HuH-7 (cell line): ENCODE results near the gene TATDN2.
"Not testable (repeated sequence)": the region's sequence is repeated elsewhere in the genome, so short reads cannot be mapped to it uniquely, and the experiment has no call there.

Experiments
- DNase-seq: peaks from one replicate; pipeline ENCODE4 v3.0.0; 2011; ENCODE audit warnings: low spot score

Gene TATDN2

GRCh38 chr3:10238345-10239183 is 9.7 kb upstream of the TATDN2 start:
- DNase-seq = no peak

GRCh38 chr3:10240799-10241198 is 7.5 kb upstream of the TATDN2 start:
- no peak for DNase-seq

DNA sequence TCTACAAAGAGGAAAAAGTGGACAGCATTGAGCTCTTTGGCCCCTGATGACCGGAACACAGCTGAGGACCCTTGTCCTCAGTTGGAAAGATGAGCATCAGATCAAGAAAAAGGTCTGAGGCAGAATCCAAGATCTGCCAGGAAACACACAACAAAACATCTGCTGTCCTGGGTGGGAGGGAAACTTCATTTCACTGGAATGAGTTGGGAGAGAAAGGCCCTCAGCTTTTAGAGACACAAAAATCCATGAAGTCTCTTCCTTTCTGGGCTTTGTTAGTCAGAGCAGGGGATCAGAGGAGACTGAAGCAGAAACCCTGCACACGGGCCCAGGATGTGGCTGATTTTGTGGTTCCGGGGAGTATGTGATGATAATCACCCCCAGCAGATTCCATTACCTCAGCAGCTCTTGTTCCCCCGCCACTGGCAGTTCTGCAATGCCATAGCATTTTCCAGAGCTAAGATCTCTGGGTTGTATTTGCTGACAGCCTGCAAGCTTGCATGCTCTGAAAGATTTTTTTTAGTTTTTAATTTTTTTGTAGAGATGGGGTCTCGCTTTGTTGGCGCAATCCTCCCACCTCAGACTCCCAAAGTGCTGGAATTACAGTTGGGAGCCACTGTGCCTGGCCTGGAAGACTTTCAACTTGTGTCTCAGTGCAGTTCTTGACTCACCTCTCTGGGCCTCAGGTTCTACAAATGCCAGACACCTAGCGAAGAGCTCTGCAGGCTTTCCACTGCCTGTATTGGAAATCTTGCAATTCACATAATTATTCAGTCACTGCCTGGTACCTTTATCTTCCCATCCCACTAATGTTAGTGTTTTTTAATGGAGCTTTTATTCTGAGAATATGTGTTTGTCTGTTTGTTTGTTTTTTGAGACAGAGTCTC is 5.8 kb upstream of the TATDN2 start:
- no peak for DNase-seq

DNA sequence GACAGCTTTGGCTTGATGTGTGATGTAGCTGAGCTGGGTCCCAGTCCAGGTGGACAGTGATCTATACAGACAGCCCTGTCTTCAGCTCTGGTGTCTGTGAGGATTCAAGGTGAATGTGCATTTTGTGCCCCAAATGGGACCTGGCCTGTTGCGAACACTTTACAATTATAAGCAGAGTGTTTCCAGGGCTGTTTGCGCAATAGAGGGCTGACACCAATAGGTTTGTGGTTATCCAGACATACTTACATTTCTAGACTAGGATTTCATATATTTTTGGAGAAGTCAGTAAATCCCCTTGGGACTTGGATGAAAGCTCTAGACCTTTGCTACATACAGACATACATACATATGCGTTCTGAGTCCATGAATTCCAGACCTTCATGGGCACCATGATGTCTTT is 4.2 kb upstream of the TATDN2 start:
- DNase-seq = no peak

GRCh38 chr3:10245081-10245712 is 3.1 kb upstream of the TATDN2 start:
- DNase-seq = no peak

DNA sequence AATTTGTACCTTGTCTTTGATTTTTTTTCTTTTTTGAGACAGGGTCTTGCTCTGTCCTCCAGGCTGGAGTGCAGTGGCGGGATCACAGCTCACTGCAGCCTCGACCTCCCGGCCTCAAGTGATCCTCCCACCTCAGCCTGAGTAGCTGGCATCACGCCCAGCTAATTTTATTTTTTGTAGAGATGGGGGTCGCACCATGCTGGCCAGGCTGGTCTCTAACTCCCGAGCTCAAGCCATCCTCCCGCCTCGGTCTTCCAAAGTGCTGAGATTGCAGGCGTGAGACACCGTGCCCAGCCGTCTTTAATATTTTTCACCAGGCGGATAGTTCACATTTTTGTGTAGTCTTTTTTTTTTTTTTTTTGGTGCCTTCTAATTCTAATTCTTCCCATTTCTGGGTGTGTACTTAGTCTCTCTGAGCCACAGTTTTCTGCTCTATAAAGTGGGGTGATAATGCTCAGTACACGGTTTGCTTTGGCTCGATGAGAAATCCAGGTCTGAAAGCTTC is 528 bp upstream of the TATDN2 start:
- DNase-seq = no peak

GRCh38 chr3:10248984-10249748 is 907 bp downstream of the TATDN2 start:
- DNase-seq = peak; percentile 53

DNA sequence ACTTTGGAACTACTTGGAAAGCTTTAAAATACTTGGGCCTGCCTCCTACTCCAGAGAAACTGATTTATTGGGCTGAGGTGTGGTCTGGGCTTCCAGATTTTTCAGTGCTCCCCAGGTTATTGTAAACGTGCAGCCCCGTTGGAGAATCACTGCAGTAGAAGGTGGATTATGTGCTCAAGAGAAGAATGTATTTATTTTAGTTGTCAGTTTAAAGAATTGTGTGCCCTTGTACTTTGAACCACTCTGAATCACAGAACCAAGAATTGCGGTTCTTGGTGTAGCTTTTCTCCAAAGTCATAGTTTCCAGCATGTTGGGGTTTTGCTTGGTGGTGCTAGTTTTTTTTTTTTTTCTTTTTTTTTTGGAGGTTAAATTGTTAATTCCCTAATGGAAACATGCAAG is 1.6 kb downstream of the TATDN2 start:
- peak; percentile 38 for DNase-seq

GRCh38 chr3:10251006-10251405 is 2.7 kb downstream of the TATDN2 start:
- no peak for DNase-seq

DNA sequence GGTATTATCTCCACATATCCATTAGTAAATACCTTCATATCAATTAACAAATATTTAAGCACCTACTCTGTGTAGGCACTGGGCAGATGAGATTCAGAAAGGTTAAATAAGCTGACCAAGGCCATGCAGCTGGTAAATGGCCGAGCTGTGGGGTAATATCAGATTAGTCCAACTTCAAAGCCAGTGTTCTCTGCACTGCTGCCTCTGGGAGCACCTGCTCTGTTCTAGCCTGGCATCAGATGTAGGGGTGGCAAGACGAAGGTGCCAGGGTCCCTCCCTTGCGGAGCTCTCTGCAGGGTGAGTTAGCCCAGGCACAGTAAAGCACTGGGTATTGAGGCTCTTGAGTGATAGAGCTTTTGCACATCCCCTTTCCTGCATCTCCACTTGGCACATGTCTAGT is 5.5 kb downstream of the TATDN2 start:
- no peak for DNase-seq

DNA sequence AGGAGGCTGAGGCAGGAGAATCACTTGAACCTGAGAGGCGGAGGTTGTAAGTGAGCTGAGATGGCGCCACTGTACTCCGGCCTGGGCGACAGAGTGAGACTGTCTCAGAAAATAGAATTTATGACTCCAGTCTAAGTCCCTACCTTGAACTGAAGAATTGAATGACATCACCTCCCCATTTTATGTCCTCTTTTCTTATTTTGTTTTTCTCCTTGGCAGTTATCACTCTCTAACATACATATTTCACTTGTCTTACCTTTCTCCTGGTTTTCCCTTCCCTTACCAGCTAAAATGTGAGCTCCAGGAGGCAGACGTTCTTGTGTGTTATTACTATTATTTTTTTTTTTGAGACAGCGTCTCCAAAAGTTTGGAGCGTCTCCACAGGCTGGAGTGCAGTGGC is 7.6 kb downstream of the TATDN2 start:
- DNase-seq = no peak

DNA sequence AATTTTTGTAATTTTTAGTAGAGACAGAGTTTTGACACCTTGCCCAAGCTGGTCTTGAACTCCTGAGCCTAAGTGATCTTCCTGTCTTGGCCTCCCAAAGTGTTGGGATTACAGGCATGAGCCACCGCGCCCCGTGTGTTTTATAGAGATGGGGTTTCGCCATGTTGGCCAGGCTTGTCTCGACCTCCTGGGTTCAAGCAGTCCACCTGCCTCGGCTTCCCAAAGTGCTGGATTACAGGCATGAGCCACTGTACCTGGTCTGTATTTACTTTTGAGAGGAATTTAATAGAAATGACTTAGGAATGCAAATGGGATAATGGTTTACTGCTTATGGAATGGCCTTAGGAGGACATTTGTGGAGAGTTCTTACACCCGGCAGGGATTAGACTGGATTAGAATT is 10.8 kb downstream of the TATDN2 start:
- no peak for DNase-seq

DNA sequence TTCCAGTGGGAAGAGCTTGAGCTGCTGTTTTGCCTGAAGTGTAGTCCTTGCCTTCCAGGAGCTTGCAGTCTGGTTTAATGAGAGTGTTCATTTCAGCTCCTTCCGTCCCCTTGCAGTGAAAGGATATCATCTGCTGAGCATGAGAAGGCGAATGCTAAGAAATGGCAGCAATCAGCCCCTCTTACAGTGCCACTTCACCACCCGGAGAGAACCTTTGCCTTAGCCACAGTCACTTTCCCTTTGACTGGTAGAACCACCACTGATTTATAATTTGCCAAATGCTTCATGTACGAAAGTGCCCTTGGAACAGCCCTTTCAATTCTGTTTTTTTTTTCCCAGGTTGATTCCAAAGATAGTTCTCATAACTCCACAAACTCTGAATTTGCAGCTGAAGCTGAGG is 11.5 kb downstream of the TATDN2 start:
- DNase-seq = no peak

DNA sequence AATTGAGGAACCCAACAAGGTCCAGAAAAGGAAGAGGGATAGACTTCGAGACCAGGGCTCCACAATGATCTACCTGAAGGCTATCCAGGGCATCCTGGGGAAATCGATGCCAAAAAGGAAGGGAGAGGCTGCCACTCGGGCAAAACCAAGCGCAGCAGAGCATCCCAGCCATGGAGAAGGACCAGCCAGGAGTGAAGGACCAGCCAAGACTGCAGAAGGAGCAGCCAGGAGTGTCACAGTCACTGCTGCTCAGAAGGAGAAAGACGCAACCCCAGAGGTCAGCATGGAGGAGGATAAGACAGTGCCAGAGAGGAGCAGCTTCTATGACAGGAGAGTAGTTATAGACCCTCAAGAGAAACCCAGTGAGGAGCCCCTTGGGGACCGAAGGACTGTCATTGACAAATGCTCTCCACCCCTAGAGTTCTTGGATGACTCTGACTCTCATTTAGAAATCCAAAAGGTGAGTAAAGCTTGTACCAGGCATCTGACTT is 12.0 kb downstream of the TATDN2 start:
- no peak for DNase-seq

DNA sequence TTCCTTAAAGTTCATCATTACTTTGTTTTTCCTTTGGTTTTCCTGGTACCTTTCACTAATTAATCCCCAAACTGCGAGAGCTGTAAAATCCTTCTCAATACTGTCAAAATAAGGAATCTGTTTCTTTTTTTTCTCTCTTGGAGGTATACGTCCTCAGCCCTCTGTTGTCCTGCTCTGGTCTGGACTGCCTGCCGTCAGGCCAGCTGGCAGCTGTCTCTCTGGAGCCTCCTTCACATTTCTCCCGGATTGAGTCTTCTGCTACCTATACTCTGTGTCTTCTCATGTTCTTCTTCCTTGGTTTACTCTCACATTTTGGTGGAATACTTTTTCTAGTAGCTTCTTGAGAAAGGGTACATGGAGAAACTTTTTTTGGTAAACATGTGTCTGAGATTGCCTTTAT is 13.8 kb downstream of the TATDN2 start:
- no peak for DNase-seq

- peak; percentile 74 for DNase-seq
These were observed 15.5 kb downstream of the TATDN2 start for GRCh38 chr3:10263646-10264363.

DNA sequence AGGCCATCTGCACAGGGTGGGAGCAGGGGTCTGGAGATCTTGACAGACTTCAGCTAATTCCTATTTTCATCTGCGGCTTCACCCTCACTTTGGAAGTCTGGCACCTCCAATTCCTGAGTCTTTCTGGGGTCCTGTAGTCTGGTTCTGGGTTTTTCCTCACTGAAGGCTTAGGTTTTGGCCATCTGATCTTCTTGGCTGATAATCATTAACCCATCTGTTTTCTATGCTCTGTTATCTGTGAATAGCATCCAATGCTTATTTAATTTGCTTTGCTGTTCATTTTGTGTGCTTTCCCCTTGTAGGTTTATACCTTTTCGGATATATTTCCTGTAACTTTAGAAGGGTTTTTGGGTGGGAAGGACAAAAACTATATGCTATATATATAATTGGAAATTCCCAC is 17.6 kb downstream of the TATDN2 start:
- DNase-seq = no peak

GRCh38 chr3:10266936-10267335 is 18.7 kb downstream of the TATDN2 start:
- DNase-seq = not testable (repeated sequence)

GRCh38 chr3:10268116-10268515 is 19.9 kb downstream of the TATDN2 start:
- DNase-seq = no peak

DNA sequence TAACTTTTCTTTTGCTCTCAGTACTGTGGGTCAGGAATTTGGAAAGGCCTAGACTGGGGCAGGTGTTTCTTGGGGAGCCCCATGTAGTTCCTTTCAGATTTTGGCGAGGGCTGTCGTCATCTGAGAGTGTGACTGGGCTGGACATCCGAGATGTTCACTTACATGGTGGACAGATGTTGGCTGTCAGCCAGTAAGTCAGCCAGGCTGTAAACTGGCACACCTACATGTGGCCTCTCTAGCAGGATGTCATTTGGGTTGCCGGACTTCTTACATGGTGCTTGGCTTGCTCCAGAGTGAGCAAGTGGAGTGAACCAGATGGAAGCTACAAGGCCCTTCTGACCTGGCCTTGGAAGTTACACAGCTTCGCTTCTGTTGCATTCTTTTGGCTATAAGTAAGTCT is 20.7 kb downstream of the TATDN2 start:
- no peak for DNase-seq

DNA sequence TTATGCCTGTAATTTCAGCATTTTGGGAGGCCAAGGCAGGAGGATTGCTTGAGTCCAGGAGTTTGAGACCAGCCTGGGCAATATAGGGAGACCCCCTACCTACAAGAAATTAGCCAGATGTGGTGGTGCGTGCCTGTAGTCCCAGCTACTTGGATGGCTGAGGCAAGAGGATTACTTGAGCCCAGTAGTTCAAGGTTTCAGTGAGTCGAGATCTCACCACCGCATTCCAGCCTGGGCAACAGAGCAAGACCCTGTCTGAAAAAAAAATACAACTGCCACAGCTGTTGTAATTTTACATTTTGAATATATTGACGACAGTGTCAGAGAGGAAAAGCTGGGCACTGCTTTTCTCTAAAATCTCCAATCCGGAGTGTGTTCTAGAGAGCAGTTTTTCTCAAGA is 21.2 kb downstream of the TATDN2 start:
- no peak for DNase-seq
